ENCODE results near the gene WFS1.

DNA sequence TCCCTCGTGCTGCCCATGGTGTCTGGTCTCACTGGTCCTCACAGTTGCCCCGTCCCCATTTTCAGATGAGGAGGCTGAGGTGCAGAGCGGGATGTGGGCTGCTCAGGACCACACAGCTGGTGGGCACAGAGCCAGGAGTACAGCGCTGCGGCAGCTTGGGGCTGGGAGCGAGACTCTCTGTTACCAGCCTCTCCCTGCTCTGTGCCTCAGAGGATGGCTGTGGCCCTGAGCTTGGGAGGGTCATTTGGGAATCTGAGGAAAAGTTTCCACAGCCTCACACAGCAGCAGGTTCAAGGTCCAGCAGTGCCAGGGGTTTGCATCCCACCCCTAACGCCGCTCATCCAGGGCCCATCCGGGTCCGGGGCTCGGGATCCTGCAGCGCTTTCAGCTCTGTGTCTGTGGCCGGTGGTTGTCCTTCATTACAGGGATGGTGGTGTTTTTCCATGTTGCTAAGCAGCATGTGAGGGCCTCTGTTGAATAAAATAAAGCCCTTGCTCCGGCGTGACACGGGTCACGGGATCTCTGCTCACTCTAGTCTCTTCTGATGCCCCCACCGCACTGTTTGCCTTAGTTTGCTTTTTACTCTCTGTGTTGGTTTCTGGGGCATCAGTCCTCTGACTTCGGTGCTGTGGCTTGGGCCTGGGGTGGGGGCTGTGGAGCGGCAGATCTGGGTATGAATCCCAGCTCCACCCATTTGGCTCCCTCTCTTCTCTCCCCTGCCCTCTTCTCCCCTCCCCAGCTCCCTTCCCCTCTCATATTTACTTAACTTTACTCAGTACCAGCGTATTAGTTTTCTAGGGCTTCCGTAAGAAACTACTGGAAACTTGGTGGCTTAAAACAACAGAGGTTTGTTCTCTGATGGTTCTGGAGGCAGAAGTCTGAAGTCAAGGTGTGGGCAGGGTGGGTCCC lies 6.5 kb downstream of the WFS1 start:
- TF ChIP-seq, protein P1, sequence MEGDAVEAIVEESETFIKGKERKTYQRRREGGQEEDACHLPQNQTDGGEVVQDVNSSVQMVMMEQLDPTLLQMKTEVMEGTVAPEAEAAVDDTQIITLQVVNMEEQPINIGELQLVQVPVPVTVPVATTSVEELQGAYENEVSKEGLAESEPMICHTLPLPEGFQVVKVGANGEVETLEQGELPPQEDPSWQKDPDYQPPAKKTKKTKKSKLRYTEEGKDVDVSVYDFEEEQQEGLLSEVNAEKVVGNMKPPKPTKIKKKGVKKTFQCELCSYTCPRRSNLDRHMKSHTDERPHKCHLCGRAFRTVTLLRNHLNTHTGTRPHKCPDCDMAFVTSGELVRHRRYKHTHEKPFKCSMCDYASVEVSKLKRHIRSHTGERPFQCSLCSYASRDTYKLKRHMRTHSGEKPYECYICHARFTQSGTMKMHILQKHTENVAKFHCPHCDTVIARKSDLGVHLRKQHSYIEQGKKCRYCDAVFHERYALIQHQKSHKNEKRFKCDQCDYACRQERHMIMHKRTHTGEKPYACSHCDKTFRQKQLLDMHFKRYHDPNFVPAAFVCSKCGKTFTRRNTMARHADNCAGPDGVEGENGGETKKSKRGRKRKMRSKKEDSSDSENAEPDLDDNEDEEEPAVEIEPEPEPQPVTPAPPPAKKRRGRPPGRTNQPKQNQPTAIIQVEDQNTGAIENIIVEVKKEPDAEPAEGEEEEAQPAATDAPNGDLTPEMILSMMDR (conservative IDR thresholded peaks at IDR 0.05; ENCODE audit: low read length), result no peak
- TF ChIP-seq EZH2phosphoT487 (IDR thresholded peaks at IDR 0.05; ENCODE audit: borderline replicate concordance), result no peak

Measured in Loucy (cell line).